Measurements from ENCODE around the gene ANKFN1. TPM values are rescaled to one million over a fixed set of nuclear protein-coding genes. Genes with fewer than 3 reads are reported as not detected.

Gene ANKFN1
- total RNA-seq, 1 experiment from 2014 or later, result 0.49 TPM

DNA sequence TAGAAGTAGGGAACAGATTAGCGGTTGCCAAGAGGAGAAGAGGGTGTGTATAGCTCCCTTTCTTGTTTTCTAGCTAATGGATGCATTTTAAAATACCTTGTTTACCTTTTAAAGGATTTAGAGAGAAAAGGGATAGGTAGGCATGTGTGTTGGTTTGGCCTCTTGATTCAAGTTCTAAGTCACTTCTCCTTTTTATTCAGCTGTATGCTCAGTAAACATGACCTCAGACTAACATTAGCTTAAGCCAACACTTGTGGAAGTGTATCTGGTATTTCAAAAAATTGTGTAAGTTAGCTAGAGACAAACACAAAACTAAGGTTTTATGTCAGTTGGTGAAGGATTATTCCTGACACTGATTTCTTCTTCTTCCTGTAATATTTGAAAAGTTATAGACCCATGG, 236.1 kb downstream of the ANKFN1 start:
- no peaks in the 10 kb centered on the region for H3K27me3 Mint-ChIP-seq (ENCODE audit: insufficient read depth, unreplicated experiment)
- H3K36me3 Mint-ChIP-seq (ENCODE audit: insufficient read depth, unreplicated experiment), result no peaks in the 10 kb centered on the region
- no peak overlapping the region for H3K4me3 Mint-ChIP-seq (ENCODE audit: unreplicated experiment)
- no peaks in the 10 kb centered on the region for H3K9me3 Mint-ChIP-seq (ENCODE audit: unreplicated experiment)
- no TSS peak for BruUV-seq (replicated peaks)
- no peaks in the 10 kb centered on the region for H3K4me1 Mint-ChIP-seq (ENCODE audit: insufficient read depth, unreplicated experiment)
- intact Hi-C loops (cut with micrococcal nuclease), result no loop called here
- CTCF ChIA-PET, result interaction anchor here (0.6 kb wide), 1 partner anchor 238 kb away, joined by 3 read pairs; no protein-coding TSS in a partner anchor
- POLR2A ChIA-PET, result no interaction called here
- TF ChIP-seq, protein P1, sequence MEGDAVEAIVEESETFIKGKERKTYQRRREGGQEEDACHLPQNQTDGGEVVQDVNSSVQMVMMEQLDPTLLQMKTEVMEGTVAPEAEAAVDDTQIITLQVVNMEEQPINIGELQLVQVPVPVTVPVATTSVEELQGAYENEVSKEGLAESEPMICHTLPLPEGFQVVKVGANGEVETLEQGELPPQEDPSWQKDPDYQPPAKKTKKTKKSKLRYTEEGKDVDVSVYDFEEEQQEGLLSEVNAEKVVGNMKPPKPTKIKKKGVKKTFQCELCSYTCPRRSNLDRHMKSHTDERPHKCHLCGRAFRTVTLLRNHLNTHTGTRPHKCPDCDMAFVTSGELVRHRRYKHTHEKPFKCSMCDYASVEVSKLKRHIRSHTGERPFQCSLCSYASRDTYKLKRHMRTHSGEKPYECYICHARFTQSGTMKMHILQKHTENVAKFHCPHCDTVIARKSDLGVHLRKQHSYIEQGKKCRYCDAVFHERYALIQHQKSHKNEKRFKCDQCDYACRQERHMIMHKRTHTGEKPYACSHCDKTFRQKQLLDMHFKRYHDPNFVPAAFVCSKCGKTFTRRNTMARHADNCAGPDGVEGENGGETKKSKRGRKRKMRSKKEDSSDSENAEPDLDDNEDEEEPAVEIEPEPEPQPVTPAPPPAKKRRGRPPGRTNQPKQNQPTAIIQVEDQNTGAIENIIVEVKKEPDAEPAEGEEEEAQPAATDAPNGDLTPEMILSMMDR (IDR thresholded peaks at IDR 0.05; ENCODE audit: unreplicated experiment), result no peak
- H3K27ac Mint-ChIP-seq (ENCODE audit: low read depth, unreplicated experiment), result no peak overlapping the region
- DNase-seq (ENCODE audit: unreplicated experiment), result no peak

DNA sequence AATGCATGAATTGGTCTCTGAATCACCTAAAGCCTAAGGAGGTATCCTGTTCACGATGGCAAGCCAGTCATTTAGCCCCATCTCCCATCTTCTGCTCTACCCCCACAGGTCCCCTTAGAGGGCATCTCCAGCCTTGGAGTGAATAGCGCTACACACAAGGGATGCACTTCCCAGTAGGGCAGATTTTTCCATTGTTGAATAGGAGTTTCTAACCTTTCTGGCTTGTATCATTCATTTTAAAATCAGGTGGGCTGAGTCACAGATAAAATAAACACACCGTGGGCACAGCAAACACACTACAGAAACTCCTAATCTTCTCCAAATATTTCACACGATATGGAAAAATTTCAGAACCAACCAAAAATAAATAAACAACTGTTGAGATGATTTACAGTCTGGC, 239.0 kb downstream of the ANKFN1 start:
- Mint-ChIP-seq H3K36me3 (ENCODE audit: insufficient read depth, unreplicated experiment) (no peaks in the 10 kb centered on the region), H3K27ac (ENCODE audit: low read depth, unreplicated experiment) (no peak overlapping the region), H3K4me3 (ENCODE audit: unreplicated experiment) (no peak overlapping the region), H3K27me3 (ENCODE audit: insufficient read depth, unreplicated experiment) (no peaks in the 10 kb centered on the region), H3K9me3 (ENCODE audit: unreplicated experiment) (no peaks in the 10 kb centered on the region), H3K4me1 (ENCODE audit: insufficient read depth, unreplicated experiment) (no peaks in the 10 kb centered on the region)
- peak; percentile 44 for DNase-seq (ENCODE audit: unreplicated experiment)
- POLR2A ChIA-PET, result no interaction called here
- TF ChIP-seq, protein P1 (IDR thresholded peaks at IDR 0.05; ENCODE audit: unreplicated experiment), result no peak
- intact Hi-C loops (cut with micrococcal nuclease), result no loop called here
- CTCF ChIA-PET, result no interaction called here
- no TSS peak for BruUV-seq (replicated peaks)

DNA sequence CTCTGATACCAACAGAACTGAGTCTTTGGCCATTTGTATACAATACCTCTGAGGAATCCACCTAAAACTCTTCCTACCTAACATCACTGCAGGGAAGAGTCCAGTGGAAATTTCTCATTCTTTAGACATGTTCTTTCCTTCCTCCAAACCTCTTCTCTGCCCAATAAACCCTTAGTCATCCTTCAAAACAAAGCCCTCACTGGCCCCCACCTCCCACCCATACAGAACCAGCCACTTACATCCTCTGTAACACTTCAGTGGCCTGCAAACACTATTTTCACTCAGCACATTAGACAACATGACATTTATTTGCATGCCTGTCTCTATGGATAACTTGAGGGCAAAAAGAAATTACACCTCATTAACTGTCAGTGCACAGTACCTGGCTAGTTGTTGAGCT, 239.9 kb downstream of the ANKFN1 start:
- BruUV-seq (replicated peaks), result no TSS peak
- Mint-ChIP-seq H3K9me3 (ENCODE audit: unreplicated experiment) (no peaks in the 10 kb centered on the region), H3K27ac (ENCODE audit: low read depth, unreplicated experiment) (no peak overlapping the region), H3K27me3 (ENCODE audit: insufficient read depth, unreplicated experiment) (no peaks in the 10 kb centered on the region), H3K4me3 (ENCODE audit: unreplicated experiment) (no peak overlapping the region), H3K36me3 (ENCODE audit: insufficient read depth, unreplicated experiment) (no peaks in the 10 kb centered on the region), H3K4me1 (ENCODE audit: insufficient read depth, unreplicated experiment) (no peaks in the 10 kb centered on the region)
- intact Hi-C loops (cut with micrococcal nuclease), result no loop called here
- TF ChIP-seq, protein P1 (IDR thresholded peaks at IDR 0.05; ENCODE audit: unreplicated experiment), result no peak
- ChIA-PET CTCF (interaction anchor here (1.4 kb wide), 1 partner anchor 87 kb away, joined by 3 read pairs; no protein-coding TSS in a partner anchor), POLR2A (no interaction called here)
- DNase-seq (ENCODE audit: unreplicated experiment), result no peak

DNA sequence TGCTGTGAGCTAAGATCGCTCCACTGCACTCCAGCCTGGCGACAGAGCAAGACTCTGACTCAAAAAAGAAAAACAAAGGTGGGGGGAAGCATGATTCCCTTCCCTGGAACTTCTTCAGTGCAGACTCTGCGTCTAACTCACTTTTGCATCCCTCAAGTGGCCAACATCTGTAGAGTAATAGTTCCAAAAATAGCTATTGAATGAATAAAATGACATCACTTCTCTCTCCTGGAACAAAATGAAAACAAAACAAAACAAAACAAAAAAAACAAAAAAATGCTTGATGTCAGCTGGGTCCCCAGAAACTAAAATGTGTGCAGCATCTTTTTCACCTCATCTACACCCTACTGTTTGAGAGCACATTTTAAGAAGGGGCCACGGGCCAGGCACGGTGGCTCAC, 242.5 kb downstream of the ANKFN1 start:
- ChIA-PET CTCF (interaction anchor here (0.6 kb wide), 1 partner anchor 78 kb away, joined by 3 read pairs; no protein-coding TSS in a partner anchor), POLR2A (interaction anchor here (0.7 kb wide), 1 partner anchor 758 kb away, joined by 3 read pairs; no protein-coding TSS in a partner anchor)
- no peak overlapping the region for H3K4me3 Mint-ChIP-seq (ENCODE audit: unreplicated experiment)
- no peak for DNase-seq (ENCODE audit: unreplicated experiment)
- intact Hi-C loops (cut with micrococcal nuclease), result no loop called here
- no peaks in the 10 kb centered on the region for H3K36me3 Mint-ChIP-seq (ENCODE audit: insufficient read depth, unreplicated experiment)
- no TSS peak for BruUV-seq (replicated peaks)
- H3K9me3 Mint-ChIP-seq (ENCODE audit: unreplicated experiment), result no peaks in the 10 kb centered on the region
- TF ChIP-seq, protein P1 (IDR thresholded peaks at IDR 0.05; ENCODE audit: unreplicated experiment), result no peak
- H3K27ac Mint-ChIP-seq (ENCODE audit: low read depth, unreplicated experiment), result no peak overlapping the region
- H3K27me3 Mint-ChIP-seq (ENCODE audit: insufficient read depth, unreplicated experiment), result no peaks in the 10 kb centered on the region
- H3K4me1 Mint-ChIP-seq (ENCODE audit: insufficient read depth, unreplicated experiment), result no peaks in the 10 kb centered on the region

Measured in MCF 10A (cell line).